Ascending aorta (tissue), 2 donors: ENCODE results near the gene MBD3L2. TPM values are rescaled to one million over a fixed set of nuclear protein-coding genes. Genes with fewer than 3 reads are reported as not detected.
A peak's percentile ranks its signal among the peaks of the same experiment; 100 is the strongest.

ENCODE experiments used
- DNase-seq, 2 donors: peaks; one replicate each; pipeline ENCODE4 v3.0.0-alpha.2; 2019; ENCODE audit warnings: low spot score in 2 of 2
- H3K27ac ChIP-seq, 2 donors: fragments of 200-600 bp; sonication (generic); one replicate each; pipeline ENCODE4 v1.5.1; 2016 to 2017; ENCODE audit warnings: mild to moderate bottlenecking in 1 of 2
- H3K27me3 ChIP-seq: fragments of 200-600 bp; sonication (generic); one replicate; pipeline ENCODE4 v1.5.1; 2017
- H3K36me3 ChIP-seq, 2 donors: fragments of 200-600 bp; sonication (generic); one replicate each; pipeline ENCODE4 v1.5.1; 2016
- H3K4me1 ChIP-seq, 2 donors: fragments of 200-600 bp; sonication (generic); one replicate each; pipeline ENCODE4 v1.5.1; 2016 to 2017; ENCODE audit warnings: mild to moderate bottlenecking in 1 of 2
- H3K4me3 ChIP-seq, 2 donors: fragments of 200-600 bp; sonication (generic); one replicate each; pipeline ENCODE4 v1.5.1; 2016 to 2017; ENCODE audit warnings: mild to moderate bottlenecking in 1 of 2
- H3K9me3 ChIP-seq, 2 donors: fragments of 200-600 bp; sonication (generic); one replicate each; pipeline ENCODE4 v1.5.1; 2016
- CTCF ChIP-seq, 3 experiments: fragments of 200-600 bp in 2 of 3; fragments of 450-650 bp in 1 of 3; sonication (generic) in 2 of 3; IDR thresholded peaks; one replicate each; pipeline ENCODE4 v1.5.1; 2016 to 2019; ENCODE audit warnings: antibody characterized with exemption in 3 of 3, mild to moderate bottlenecking in 1 of 3, moderate library complexity in 1 of 3
- intact Hi-C: fragments of 100-400 bp; cut with DNase I; formaldehyde crosslinking; loops from one replicate; pipeline ENCODE4 v1.15.1; 2023
- total RNA-seq: library from RNA; depleted of rRNA; stranded (reverse); fragments of >200 nt; gene quantifications from one replicate; pipeline ENCODE4 v1.1.0, GENCODE V29; 2016

Gene MBD3L2
- total RNA-seq, 1 donor from 2014 or later: not detected

GRCh38 chr19:7088999-7089398 lies 39.9 kb downstream of the MBD3L2 start:
- DNase-seq: no peak
- Histone ChIP-seq H3K27me3 (no peaks in the 10 kb centered on the region), H3K4me3 (no peak overlapping the region), H3K9me3 (peaks cover 48 to 70% of the 10 kb centered on the region in 2 donors), H3K36me3 (peaks cover 15 to 32% of the 10 kb centered on the region in 2 donors), H3K4me1 (no peaks in the 10 kb centered on the region), H3K27ac (no peak overlapping the region)
- intact Hi-C loops: no loop called here
- TF ChIP-seq CTCF (IDR thresholded peaks at IDR 0.05): no peak

GRCh38 chr19:7098096-7098495 lies 49.0 kb downstream of the MBD3L2 start:
- H3K36me3 ChIP-seq: no peaks in the 10 kb centered on the region
- peaks cover 0 to 12% of the 10 kb centered on the region in 2 donors for H3K9me3 ChIP-seq
- no peak for DNase-seq
- no peaks in the 10 kb centered on the region for H3K27me3 ChIP-seq
- intact Hi-C loops: no loop called here
- H3K4me3 ChIP-seq: peak overlapping the region in 1 of 2 donors; percentile 70
- H3K27ac ChIP-seq: no peak overlapping the region
- no peak for TF ChIP-seq CTCF (IDR thresholded peaks at IDR 0.05)
- H3K4me1 ChIP-seq: peaks cover 0 to 2% of the 10 kb centered on the region in 2 donors

GRCh38 chr19:7098701-7099596 lies 49.8 kb downstream of the MBD3L2 start:
- Histone ChIP-seq H3K27ac (peak overlapping the region; percentile 89 to 91), H3K4me3 (peak overlapping the region; percentile 67 to 70), H3K36me3 (no peaks in the 10 kb centered on the region), H3K4me1 (peaks cover 0 to 2% of the 10 kb centered on the region in 2 donors), H3K27me3 (no peaks in the 10 kb centered on the region), H3K9me3 (peaks cover 0 to 12% of the 10 kb centered on the region in 2 donors)
- DNase-seq: peak; percentile 59 to 92
- no peak for TF ChIP-seq CTCF (IDR thresholded peaks at IDR 0.05)
- intact Hi-C loops: loop anchor here (1.0 kb wide), 4 partner anchors 30 to 530 kb away; partner anchors contain the start of genes INSR, PET100, XAB2 and ZNF557

DNA sequence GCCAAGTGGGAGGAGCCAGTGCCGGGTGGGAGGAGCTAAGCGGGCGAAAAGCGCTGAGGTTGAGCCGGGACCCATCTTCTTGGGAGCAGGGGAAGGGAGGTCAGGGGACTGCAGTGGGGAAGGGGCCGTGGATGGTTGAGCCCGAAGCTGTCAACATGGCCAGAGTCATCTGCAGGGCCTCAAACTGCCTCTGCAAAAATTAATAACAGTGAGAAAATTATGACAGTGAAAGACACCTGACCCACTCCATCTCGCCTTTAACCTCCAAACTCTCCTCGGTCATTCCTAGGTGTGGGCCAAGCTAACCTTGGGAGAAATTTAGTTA lies 50.4 kb downstream of the MBD3L2 start:
- Histone ChIP-seq H3K4me1 (peaks cover 0 to 2% of the 10 kb centered on the region in 2 donors), H3K9me3 (peaks cover 0 to 6% of the 10 kb centered on the region in 2 donors), H3K27ac (peak overlapping the region; percentile 89 to 91), H3K4me3 (peak overlapping the region; percentile 67 to 70), H3K27me3 (no peaks in the 10 kb centered on the region), H3K36me3 (no peaks in the 10 kb centered on the region)
- intact Hi-C loops: loop anchor here (1.0 kb wide), 4 partner anchors 30 to 530 kb away; partner anchors contain the start of genes INSR, PET100, XAB2 and ZNF557
- no peak for DNase-seq
- no peak for TF ChIP-seq CTCF (IDR thresholded peaks at IDR 0.05)

Other genes with a start within 250 kb of the MBD3L2 start
- not detected for gene ADGRE1, start 161.7 kb upstream of the MBD3L2 start, total RNA-seq
- not detected for gene MBD3L2B, start 27.9 kb upstream of the MBD3L2 start, total RNA-seq
- not detected for gene MBD3L5, start 18.7 kb upstream of the MBD3L2 start, total RNA-seq
- gene MBD3L4, start 9.1 kb upstream of the MBD3L2 start, total RNA-seq: not detected
- gene MBD3L3, start 9.4 kb downstream of the MBD3L2 start, total RNA-seq: not detected
- gene ZNF557, start 20.4 kb downstream of the MBD3L2 start, total RNA-seq: 0.75 TPM
- gene INSR, start 245.1 kb downstream of the MBD3L2 start, total RNA-seq: 39.3 TPM